ENCODE results near the gene WNT5B. TPM values are rescaled to one million over a fixed set of nuclear protein-coding genes. Genes with fewer than 3 reads are reported as not detected.

WNT5B gene
- polyA plus RNA-seq, 1 of the 3 experiments (the other 2 are of a cell fraction) = 29.3 TPM

DNA sequence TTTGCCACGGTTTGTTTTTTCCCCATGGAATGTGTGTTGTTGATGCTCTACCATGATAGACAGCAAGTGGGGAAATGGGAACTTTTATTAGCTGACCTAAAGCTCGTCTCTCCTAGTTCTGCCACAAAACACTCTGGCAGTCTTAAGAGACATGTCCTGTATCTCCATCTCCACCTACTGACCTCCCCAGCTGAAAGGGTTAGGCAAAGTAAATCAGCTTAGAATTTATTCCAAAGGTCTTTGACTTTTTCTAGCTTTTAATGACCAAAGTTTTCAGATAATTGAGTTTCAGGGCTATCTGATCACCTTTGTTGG is 52.4 kb downstream of the WNT5B start:
- Histone ChIP-seq H3K9me3 (no peaks in the 10 kb centered on the region), H2AFZ (ENCODE audit: low read depth) (no peak overlapping the region), H3K4me3 (ENCODE audit: low read depth in 2 of 2, low read length in 1 of 2) (no peak overlapping the region), H3K4me1 (ENCODE audit: control insufficient read depth in 1 of 2, insufficient read depth in 2 of 2, low read depth in 1 of 2, low read length in 1 of 2) (no peaks in the 10 kb centered on the region), H3F3A (replicated peaks; ENCODE audit: insufficient read depth) (peaks cover under 1% of the 10 kb centered on the region), H3K9ac (no peak overlapping the region), H3K36me3 (replicated peaks in 1 of 2; ENCODE audit: control insufficient read depth in 1 of 2, insufficient read depth in 2 of 2, low read length in 1 of 2) (no peaks in the 10 kb centered on the region), H3K27me3 (ENCODE audit: insufficient read depth) (no peaks in the 10 kb centered on the region), H4K20me1 (ENCODE audit: insufficient read depth) (no peaks in the 10 kb centered on the region), H3K27ac (ENCODE audit: low read depth in 2 of 2, low read length in 1 of 2) (no peak overlapping the region), H3K9me2 (no peaks in the 10 kb centered on the region), H3K79me2 (ENCODE audit: insufficient read depth) (no peaks in the 10 kb centered on the region), H3K4me2 (no peak overlapping the region)
- TF ChIP-seq NRF1 (IDR thresholded peaks at IDR 0.05; ENCODE audit: low read depth, low read length) (no peak), SIN3A (IDR thresholded peaks at IDR 0.05; ENCODE audit: borderline replicate concordance, low read depth, low read length) (no peak), YY1 (IDR thresholded peaks at IDR 0.05; ENCODE audit: low read depth) (no peak), FOXJ3 (CRISPR knock-in tag; IDR thresholded peaks at IDR 0.05) (no peak), NFIC (IDR thresholded peaks at IDR 0.05; ENCODE audit: borderline replicate concordance) (no peak)
- TF ChIP-seq, protein P1, sequence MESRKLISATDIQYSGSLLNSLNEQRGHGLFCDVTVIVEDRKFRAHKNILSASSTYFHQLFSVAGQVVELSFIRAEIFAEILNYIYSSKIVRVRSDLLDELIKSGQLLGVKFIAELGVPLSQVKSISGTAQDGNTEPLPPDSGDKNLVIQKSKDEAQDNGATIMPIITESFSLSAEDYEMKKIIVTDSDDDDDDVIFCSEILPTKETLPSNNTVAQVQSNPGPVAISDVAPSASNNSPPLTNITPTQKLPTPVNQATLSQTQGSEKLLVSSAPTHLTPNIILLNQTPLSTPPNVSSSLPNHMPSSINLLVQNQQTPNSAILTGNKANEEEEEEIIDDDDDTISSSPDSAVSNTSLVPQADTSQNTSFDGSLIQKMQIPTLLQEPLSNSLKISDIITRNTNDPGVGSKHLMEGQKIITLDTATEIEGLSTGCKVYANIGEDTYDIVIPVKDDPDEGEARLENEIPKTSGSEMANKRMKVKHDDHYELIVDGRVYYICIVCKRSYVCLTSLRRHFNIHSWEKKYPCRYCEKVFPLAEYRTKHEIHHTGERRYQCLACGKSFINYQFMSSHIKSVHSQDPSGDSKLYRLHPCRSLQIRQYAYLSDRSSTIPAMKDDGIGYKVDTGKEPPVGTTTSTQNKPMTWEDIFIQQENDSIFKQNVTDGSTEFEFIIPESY (IDR thresholded peaks at IDR 0.05; ENCODE audit: borderline replicate concordance, low read depth) = no peak
- ChIA-PET POLR2A (no interaction called here), CTCF (interaction anchor here (0.8 to 1.9 kb wide), 4 partner anchors 29 to 110 kb away, joined by 3 to 9 read pairs (median 4); no protein-coding TSS in a partner anchor)
- WGBS (ENCODE audit: low lambda C conversion rate) = 76% methylated on average over 2 of the region's 2 CpGs
- no peak for DNase-seq

DNA sequence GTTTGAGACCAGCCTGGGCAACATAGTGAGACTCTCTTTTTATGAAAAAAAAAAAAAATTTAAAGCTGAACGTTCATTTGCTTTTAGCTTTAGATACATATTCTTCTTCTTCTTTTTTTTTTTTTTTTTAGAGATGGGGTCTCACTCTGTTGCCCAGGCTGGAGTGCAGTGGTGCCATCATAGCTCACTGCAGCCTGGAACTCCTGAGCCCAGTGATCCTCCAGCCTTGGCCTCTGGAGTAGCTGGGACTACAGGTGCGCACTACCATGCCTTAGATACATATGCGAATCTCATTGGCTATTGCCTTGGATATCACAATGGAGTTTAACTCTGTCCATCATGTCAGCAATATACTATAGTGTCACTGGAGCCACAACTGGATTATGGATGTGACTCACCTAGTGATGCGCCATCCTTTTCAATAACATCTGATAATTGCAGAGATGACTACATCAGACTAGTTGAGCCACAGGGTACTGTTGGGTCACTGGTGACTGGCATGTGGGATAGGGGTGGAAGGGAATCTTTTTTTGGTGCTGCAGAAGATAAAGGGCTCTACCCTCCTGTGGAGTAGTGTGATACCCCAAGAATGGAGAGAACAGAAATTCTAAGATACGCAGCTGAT is 59.2 kb downstream of the WNT5B start:
- CTCF ChIA-PET = interaction anchor here (1.3 to 4.4 kb wide), 4 partner anchors 18 to 103 kb away, joined by 3 to 38 read pairs (median 4); no protein-coding TSS in a partner anchor
- H4K20me1 ChIP-seq (ENCODE audit: insufficient read depth) = peaks cover 10% of the 10 kb centered on the region
- no peak overlapping the region for H3K9ac ChIP-seq
- H3K9me2 ChIP-seq = no peaks in the 10 kb centered on the region
- peaks cover 11% of the 10 kb centered on the region for H3F3A ChIP-seq (replicated peaks; ENCODE audit: insufficient read depth)
- H3K27me3 ChIP-seq (ENCODE audit: insufficient read depth) = no peaks in the 10 kb centered on the region
- H3K36me3 ChIP-seq (replicated peaks in 1 of 2; ENCODE audit: control insufficient read depth in 1 of 2, insufficient read depth in 2 of 2, low read length in 1 of 2) = no peaks in the 10 kb centered on the region
- H3K4me3 ChIP-seq (ENCODE audit: low read depth in 2 of 2, low read length in 1 of 2) = no peak overlapping the region
- H3K4me1 ChIP-seq (ENCODE audit: control insufficient read depth in 1 of 2, insufficient read depth in 2 of 2, low read depth in 1 of 2, low read length in 1 of 2) = peaks cover 3 to 5% of the 10 kb centered on the region in 2 experiments; a peak in 2 of 4 replicates
- H2AFZ ChIP-seq (ENCODE audit: low read depth) = no peak overlapping the region
- H3K4me2 ChIP-seq = no peak overlapping the region
- TF ChIP-seq GATA2 (CRISPR knock-in tag; IDR thresholded peaks at IDR 0.05) (no peak), RXRA (IDR thresholded peaks at IDR 0.05; ENCODE audit: borderline replicate concordance, low read depth) (no peak), MEF2A (IDR thresholded peaks at IDR 0.05; ENCODE audit: borderline replicate concordance, low read depth) (no peak), RFX5 (IDR thresholded peaks at IDR 0.05; ENCODE audit: low read length) (no peak), TAF1 (IDR thresholded peaks at IDR 0.05; ENCODE audit: borderline replicate concordance, low read depth, low read length) (no peak), YY1 (IDR thresholded peaks at IDR 0.05; ENCODE audit: low read depth) (no peak), TCF12 (IDR thresholded peaks at IDR 0.05) (no peak), ELF1 (IDR thresholded peaks at IDR 0.05) (no peak), RAD21 (IDR thresholded peaks at IDR 0.05; ENCODE audit: low read length) (no peak), GABPA (IDR thresholded peaks at IDR 0.05; ENCODE audit: low read depth) (no peak), FOSL2 (IDR thresholded peaks at IDR 0.05; ENCODE audit: borderline replicate concordance, low read depth) (no peak), SMC3 (IDR thresholded peaks at IDR 0.05; ENCODE audit: low read depth, low read length) (no peak), SIN3A (IDR thresholded peaks at IDR 0.05; ENCODE audit: borderline replicate concordance, low read depth, low read length) (no peak), RCOR1 (IDR thresholded peaks at IDR 0.05; ENCODE audit: low read length) (no peak)
- TF ChIP-seq, protein P2, sequence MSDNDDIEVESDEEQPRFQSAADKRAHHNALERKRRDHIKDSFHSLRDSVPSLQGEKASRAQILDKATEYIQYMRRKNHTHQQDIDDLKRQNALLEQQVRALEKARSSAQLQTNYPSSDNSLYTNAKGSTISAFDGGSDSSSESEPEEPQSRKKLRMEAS (IDR thresholded peaks at IDR 0.05; ENCODE audit: low read depth) = no peak
- TF ChIP-seq, protein P3, sequence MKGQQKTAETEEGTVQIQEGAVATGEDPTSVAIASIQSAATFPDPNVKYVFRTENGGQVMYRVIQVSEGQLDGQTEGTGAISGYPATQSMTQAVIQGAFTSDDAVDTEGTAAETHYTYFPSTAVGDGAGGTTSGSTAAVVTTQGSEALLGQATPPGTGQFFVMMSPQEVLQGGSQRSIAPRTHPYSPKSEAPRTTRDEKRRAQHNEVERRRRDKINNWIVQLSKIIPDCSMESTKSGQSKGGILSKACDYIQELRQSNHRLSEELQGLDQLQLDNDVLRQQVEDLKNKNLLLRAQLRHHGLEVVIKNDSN (IDR thresholded peaks at IDR 0.05; ENCODE audit: borderline replicate concordance, low read depth) = no peak
- POLR2A ChIA-PET = no interaction called here
- H3K79me2 ChIP-seq (ENCODE audit: insufficient read depth) = peaks cover 22% of the 10 kb centered on the region
- no peaks in the 10 kb centered on the region for H3K9me3 ChIP-seq
- 92% methylated on average over 5 of the region's 5 CpGs for WGBS (ENCODE audit: low lambda C conversion rate)
- no peak overlapping the region for H3K27ac ChIP-seq (ENCODE audit: low read depth in 2 of 2, low read length in 1 of 2)
- no peak for DNase-seq

Data from SK-N-SH (cell line).